ENCODE measurements around the gene GRID2.

GRCh38 chr4:93018243-93018642, 714.5 kb downstream of the GRID2 start:
- TF ChIP-seq CTCF (IDR thresholded peaks at IDR 0.05), result no peak
- TF ChIP-seq ZFX (IDR thresholded peaks at IDR 0.05; ENCODE audit: borderline replicate concordance), result no peak
